ENCODE measurements around the gene MYOZ3.

DNA sequence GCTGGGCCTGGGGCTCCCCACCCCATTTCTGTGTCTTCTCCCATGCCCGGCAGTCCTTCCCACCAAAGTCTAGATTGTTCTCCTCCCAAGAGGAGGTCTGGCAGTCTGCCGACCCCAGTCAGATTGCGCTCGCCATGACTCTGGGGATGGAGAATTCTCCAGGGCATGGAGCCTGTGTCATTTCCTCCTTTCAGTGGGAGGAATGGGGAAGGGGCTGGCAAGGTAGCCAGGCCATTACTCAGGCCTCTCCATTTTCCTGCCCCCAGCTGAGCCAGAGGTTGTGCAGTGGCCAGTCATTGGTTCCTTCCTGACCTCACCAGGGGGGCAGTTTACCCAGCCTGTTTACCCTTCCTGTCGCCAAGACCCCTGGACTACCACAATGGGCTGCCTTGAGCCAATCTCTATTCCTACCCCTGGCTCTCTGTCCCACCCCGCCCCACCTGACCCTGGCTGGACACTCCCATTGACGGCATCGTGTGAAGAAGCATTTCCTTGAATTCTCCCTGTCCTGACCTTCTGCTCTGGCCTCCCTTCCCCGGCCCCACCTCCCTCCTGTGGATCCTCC lies 20.0 kb upstream of the MYOZ3 start:
- peak; percentile 27 to 70 (median 67) for TF ChIP-seq POLR2AphosphoS5 (IDR thresholded peaks at IDR 0.05)
- TF ChIP-seq, protein P1, sequence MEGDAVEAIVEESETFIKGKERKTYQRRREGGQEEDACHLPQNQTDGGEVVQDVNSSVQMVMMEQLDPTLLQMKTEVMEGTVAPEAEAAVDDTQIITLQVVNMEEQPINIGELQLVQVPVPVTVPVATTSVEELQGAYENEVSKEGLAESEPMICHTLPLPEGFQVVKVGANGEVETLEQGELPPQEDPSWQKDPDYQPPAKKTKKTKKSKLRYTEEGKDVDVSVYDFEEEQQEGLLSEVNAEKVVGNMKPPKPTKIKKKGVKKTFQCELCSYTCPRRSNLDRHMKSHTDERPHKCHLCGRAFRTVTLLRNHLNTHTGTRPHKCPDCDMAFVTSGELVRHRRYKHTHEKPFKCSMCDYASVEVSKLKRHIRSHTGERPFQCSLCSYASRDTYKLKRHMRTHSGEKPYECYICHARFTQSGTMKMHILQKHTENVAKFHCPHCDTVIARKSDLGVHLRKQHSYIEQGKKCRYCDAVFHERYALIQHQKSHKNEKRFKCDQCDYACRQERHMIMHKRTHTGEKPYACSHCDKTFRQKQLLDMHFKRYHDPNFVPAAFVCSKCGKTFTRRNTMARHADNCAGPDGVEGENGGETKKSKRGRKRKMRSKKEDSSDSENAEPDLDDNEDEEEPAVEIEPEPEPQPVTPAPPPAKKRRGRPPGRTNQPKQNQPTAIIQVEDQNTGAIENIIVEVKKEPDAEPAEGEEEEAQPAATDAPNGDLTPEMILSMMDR (IDR thresholded peaks at IDR 0.05 in 8 of 11, conservative IDR thresholded peaks at IDR 0.05 in 3 of 11) = no peak

Data from spleen (tissue), 7 donors.